Stimulated activated CD4-positive, alpha-beta T cell treated with anti-CD3 and anti-CD28 coated beads, Interleukin-4, amount 100 ng/mL, for 48 hours (primary cell): Measurements from ENCODE around the gene YAP1.
"Not testable (repeated sequence)": the region's sequence is repeated elsewhere in the genome, so short reads cannot be mapped to it uniquely, and the experiment has no call there.

Experiments used
- DNase-seq, 2 donors: peaks; one replicate each; pipeline ENCODE4 v3.0.0-alpha.2; 2020; ENCODE audit warnings: low read depth in 2 of 2

YAP1 gene

DNA sequence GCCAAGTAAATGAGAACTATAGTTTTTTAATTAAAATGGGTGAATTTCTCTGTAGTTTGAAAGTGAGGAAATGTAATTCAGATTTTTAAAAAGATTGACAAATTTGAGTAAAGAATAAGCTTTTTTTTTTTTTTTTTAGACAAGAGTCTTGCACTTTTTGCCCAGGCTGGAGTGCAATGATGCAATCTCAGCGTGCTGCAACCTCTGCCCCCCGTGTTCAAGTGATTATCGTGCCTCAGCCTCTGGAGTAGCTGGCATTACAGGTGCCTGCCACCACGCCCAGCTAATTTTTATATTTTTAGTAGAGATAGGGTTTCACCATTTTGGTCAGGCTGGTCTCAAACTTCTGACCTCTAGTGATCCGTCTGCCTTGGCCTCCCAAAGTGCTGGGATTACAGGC is 90.1 kb downstream of the YAP1 start:
- not testable (repeated sequence) for DNase-seq

DNA sequence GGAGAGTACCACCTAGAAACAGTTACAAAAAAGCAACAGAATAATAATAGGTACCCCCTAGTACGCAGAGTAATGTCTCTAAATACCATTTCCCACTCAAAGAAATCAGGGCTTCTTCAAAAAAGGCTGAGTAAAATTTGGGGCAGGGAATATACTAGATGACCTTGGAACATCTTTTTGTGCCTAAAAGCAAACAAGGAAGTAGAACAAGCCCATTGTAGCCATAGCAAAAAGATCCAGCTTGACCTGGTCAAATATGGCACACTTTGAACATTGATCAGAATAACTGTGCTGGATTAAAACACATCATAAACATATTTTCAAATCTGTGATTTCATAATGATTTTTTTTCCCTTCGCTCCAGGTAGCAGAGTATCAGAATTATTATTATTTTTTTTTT is 91.5 kb downstream of the YAP1 start:
- no peak for DNase-seq

DNA sequence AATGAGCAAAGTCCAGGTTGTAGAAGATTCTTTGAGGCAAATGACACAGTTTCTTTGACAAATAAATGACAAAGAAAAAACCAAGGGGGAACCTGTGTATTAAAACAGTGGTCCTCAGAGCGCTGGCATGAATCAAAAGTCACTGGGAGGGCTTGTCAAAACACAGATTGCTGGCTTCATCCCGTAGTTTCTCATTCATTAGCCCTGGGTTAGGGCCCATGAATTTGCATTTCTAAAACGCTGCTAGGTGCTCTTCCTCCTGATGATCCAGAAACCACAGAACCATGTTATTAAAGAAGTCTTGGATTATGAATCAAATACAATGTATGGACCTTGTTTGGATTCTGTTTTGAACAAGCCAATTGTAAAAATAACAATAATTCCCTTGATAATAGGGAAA is 92.7 kb downstream of the YAP1 start:
- no peak for DNase-seq

DNA sequence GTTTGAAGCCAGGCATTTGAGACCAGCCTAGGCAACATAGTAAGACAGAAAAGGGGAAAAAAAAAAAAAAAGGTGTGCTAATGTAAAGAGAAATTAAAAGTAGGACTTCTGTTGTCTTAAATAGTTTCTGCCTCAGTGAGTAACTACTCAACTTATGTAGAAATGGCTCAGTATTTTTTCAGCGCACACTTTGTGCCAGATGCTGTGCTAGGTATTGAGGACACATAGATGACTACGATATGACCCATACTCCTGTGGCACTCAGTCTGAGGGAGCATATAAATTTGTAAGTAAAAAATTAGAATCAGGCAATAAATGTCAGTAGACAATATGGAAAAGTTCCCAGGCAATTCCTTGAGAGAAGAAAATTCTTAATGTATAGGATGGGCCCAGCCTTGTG is 93.9 kb downstream of the YAP1 start:
- DNase-seq = no peak

DNA sequence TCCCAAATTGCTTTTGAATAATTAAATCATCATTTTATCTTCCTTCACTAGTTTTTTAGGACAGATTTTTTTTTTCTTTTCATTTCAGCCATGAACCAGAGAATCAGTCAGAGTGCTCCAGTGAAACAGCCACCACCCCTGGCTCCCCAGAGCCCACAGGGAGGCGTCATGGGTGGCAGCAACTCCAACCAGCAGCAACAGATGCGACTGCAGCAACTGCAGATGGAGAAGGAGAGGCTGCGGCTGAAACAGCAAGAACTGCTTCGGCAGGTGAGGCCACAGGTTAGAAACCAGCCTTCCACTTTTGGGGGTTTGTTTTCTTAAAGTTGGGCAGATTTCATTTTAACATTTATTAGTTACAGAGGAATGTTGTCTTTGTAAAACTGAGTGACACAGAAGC is 95.6 kb downstream of the YAP1 start:
- no peak for DNase-seq

DNA sequence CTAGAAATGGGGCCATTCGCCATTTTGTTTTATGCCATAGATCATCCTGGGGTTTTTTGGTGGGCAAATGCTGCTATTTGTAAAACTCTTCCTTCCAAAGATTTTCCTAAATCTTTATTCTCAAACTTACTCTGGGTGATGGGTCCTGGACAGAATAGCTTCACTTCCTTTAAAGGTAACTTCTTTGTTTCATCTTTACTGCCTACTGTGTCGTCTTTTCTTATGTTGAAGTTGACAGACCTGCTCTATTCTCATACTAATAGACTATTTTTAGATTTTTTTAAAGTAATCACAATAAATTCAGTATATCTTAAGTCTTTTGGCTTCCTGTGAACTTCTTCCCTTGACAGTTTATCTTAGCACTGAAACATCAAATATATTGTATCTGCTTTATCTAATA is 98.6 kb downstream of the YAP1 start:
- DNase-seq = no peak

DNA sequence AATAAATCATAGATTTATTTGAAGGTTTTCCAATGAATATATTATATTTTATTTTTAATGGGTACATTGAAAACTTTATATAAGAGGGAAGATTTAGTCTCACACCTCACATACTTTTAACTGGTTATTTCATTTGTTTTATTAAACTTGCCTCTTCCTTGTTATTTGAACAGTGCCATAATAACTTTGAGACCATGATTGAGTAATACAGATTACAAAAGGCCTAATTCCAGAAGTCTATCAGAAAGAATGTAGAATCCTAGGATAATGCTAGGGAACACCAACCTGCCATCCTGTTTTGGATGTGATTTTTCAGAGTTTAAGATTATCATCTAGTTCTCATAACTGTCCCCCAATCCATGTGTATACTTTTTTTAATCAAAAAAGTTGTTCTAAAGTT is 104.4 kb downstream of the YAP1 start:
- no peak for DNase-seq

DNA sequence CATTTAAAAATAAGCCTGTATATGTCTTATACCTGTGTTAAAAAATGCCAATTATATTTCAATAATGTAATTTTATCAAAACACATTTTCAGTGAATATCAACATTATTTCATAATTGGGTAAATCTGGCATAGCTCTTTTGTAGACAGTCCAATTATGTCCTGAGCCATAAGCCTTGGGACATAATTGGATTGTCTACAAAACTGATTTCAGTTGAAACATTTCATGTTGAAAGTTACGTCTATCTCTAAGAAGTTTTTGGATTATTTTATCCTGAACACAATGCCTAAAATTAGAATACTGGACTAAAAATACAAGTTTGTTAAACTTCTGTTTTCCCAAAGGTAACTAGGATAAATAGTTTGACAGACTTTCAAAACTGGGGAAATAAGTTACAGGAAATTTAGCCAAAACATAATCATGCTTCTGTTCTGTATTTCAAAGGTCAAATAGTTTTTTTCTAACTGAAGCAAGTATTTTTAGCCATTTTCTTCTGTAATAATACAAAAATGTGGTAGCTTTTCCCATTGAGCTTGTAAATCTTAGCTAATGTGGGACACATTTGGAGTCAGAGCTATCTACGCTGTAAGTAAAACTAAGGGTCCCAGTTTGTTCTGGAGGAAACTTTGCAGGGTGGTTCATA is 106.3 kb downstream of the YAP1 start:
- no peak for DNase-seq

DNA sequence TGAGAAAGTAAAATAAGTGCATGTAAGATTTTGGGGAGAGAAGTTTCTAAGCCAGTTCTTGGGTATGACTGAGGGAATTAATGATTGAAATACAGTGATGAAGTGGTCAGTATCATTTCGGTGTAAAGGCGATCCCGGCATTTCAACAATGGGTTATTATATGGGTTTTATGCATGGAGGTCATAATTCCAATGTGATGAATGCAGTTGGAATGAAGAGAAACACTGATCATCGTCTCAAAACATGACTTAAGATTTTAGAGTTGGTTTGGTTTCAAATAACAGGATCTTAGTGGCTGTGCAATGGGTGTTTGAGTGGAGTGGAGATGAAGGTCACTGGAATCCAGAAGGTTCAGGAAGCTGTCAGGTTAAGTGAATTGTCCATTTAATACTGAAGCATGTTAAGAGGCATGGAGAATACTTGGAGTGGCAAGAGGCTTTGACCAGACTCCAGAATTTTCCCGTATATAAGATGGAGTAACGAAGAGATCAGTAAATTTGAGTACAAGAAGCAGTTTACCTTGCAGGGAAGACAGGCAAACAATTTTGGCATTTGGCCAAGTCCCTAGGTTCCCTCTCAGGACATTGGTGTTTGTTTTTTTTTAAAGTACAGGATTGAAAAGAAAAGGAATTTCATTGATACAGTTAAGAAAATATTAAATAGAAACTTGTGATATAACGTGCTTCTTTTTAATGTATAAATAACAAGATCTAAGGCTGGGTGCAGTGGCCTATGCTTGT is 110.7 kb downstream of the YAP1 start:
- no peak for DNase-seq

DNA sequence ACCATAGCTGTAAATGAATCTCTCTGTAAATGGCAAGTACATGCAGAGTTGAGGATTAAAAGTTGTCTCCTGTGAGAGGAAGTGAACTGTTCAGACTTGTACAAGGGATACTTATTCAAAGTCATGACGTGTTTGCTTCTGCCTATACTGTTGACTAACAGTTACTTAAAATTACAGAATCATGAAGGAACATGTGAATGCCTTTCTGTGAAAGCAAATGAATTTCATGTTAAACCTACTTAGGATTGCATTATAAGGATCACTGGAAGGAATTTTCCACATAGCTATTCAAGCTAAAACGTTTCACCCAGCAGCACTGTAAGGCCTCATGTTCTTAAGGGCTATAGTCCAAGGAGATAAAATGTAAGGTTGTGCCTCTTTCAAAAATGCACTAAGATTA is 113.6 kb downstream of the YAP1 start:
- DNase-seq = no peak

DNA sequence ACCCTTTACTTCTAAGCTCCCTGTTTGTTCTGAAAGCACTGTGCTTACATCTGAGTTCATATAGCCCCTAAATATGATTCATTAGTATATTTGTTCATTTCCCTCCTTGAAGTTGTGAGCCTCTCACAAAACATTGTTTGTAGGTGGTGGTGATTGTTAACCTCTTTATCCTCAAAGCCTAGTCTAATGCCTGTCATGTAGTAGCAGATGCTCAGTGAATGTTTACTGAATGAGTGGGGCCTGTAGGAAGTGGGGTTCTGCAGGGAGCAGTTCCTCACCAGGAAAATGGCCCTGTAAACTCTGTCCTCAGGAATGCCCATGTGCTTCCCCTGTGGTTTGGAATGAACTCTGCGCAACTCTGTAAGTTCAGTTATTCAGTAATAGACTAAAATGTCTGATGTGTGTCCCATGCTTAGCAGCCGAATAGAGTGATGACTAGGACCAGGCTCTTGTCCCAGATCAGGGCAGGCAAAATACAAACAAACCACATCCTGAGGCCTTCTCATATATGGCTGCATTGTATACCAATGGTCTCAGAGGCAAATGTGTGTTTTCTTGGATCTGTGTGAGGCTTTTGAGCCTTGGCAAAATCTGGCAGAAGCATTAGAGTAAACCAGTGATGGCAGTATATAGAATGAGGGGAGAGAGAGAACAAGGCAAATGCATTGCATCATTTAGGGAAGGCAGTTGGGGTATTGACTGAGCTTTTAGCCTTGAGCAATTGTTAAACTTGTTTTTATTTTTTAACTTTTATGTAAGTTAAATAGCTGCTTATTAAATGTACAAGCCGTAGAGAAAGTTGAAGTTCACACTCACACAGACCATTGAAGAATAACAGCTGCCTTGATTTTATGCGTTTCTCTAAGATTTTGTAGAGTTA is 115.7 kb downstream of the YAP1 start:
- DNase-seq = no peak

DNA sequence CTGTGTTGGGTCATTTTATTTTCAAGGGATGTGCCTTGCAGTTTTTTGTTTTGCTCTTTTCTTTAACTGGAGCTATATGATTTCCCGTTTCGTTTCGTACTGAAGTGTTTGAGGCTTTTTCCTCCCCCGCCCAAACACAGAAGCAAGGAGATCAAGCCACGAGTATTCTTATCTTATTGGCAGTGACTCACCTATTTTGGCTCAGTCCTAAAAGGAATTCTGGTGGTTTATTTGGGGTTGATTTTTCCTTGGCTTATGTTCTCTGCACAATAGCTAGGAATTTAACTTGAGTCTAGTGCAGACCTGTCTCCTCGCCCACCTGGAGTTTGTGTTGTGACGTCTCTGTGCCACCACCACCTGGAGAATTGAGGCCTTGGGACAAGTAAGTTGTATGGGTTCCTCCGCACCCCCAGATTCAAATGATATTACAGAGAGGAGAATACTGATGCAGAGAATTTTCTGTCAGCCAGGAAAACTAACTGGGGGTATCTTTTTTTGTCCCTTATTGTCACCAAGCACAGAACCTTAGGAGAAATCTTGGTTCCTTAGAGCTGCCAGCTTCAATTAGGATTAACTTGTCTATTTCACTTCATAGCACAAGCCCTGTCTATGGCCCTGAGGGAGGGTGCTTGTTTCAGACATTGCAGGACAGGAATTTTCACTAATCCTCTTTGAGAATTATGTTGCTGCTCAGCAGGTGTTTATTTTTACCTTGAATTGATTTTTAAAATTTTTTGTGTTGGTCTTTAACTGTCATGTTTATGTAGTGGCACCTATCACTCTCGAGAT is 116.6 kb downstream of the YAP1 start:
- DNase-seq = no peak

DNA sequence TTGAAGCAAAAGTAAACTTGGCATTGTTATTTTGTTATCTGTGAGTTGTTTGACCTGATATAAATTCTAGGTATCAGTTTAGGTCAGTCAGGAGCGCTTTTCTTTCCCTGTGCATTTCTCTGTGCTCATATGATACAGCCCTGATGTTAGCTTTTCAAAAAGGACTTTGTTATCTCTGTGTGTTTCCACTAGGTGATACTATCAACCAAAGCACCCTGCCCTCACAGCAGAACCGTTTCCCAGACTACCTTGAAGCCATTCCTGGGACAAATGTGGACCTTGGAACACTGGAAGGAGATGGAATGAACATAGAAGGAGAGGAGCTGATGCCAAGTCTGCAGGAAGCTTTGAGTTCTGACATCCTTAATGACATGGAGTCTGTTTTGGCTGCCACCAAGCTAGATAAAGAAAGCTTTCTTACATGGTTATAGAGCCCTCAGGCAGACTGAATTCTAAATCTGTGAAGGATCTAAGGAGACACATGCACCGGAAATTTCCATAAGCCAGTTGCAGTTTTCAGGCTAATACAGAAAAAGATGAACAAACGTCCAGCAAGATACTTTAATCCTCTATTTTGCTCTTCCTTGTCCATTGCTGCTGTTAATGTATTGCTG is 119.4 kb downstream of the YAP1 start:
- DNase-seq = no peak

DNA sequence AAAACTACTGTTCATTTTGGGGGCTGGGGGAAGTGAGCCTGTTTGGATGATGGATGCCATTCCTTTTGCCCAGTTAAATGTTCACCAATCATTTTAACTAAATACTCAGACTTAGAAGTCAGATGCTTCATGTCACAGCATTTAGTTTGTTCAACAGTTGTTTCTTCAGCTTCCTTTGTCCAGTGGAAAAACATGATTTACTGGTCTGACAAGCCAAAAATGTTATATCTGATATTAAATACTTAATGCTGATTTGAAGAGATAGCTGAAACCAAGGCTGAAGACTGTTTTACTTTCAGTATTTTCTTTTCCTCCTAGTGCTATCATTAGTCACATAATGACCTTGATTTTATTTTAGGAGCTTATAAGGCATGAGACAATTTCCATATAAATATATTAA is 119.9 kb downstream of the YAP1 start:
- no peak for DNase-seq

DNA sequence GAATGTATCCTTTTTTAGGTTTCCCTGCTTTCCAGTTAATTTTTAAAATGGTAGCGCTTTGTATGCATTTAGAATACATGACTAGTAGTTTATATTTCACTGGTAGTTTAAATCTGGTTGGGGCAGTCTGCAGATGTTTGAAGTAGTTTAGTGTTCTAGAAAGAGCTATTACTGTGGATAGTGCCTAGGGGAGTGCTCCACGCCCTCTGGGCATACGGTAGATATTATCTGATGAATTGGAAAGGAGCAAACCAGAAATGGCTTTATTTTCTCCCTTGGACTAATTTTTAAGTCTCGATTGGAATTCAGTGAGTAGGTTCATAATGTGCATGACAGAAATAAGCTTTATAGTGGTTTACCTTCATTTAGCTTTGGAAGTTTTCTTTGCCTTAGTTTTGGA is 120.7 kb downstream of the YAP1 start:
- DNase-seq = no peak

DNA sequence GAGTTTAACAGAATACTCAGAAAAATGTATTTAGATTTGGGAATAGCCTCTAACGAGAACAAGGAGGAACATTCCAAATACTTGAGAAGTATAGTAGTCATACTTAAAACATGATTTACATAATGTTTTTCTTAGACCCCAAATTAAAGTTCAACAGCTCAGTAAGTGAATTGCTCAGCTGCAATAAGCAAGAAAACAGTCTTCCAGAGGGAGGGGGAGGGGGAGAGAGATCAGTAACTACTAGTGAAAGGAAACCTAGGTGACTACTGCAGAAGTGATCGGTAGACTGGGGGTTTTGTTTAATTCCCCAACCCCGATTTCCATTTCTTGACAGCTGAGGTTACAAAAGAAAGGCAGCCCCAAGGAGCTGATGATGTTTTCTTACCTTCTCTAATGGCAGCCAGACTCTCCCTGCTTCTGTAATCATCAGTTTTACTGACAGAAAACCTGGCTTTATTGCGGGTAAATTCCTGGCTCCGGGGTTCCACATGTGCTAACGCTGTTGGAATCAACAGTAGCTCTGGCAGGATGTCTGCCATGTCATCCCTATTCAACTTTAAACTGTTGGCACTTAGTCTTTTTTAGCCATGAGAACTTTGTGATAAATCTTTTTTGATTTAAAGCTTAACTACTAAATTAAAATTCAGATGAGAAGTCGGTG is 124.7 kb downstream of the YAP1 start:
- DNase-seq = no peak

DNA sequence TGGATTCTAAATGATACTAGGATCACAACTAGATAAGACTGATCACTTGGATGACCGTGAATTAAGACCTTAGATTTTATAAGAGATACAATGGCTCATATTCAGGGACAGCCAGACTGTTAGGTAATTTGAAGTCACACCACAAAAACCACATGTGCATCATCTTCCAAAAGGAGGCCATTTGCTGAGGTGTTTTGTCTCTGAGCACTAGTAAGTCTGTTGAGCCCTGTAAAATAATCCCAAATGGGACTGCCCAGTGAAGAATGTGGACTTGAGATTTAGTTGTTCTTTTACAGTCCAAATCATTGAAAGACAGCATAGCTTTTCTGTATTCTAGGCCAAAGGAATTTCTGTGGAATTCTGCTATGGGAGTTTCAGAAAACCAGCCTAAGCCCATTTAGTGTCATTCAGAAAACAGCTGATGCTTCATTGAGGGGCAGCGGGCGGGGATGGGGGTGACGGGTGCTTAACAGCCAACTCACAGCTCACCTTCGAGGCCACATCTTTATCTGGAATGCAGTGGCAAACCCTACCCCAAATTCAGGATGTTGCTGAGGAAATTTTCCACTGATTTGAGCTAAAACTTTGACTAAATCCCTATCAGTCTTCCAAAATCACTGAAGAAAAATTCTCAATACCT is 127.0 kb downstream of the YAP1 start:
- no peak for DNase-seq

DNA sequence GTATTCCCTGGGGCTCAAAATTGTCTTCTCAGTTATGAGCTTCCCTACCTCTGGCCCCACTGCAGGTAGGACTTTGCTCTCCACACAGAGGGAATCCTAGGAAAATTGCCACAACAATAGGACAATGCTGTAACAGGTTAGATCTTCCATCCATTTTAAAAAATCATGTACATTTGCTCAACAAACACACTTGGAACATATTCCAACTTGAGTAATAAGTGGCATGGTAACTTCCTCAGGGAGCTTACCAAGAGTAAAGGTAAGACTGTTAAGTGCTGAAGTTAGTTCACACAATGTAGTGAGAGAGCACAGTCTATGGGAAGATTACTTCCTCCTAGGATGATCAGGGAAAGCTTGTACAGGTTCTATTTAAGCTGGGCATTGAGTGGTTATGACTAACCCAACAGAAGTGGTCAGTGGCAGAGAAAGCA is 128.2 kb downstream of the YAP1 start:
- DNase-seq = no peak

DNA sequence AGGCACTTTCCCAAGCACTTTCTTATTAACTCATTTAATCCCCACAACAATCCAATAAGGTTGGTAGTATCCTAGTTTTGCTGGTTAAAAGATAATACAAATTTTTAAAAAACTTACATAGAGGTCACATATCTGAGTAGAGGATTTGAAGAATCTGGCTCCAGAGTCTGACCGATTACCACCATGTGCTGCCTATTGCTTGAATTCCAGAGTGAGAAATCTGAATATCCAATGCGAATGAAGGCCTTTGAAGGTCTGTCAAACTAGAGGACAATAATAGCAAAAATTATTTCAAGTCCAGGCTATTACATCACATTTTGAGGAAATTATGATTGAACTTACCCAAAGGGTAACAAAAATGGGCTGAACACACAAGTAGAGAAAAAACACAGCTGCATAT is 129.2 kb downstream of the YAP1 start:
- DNase-seq = no peak

DNA sequence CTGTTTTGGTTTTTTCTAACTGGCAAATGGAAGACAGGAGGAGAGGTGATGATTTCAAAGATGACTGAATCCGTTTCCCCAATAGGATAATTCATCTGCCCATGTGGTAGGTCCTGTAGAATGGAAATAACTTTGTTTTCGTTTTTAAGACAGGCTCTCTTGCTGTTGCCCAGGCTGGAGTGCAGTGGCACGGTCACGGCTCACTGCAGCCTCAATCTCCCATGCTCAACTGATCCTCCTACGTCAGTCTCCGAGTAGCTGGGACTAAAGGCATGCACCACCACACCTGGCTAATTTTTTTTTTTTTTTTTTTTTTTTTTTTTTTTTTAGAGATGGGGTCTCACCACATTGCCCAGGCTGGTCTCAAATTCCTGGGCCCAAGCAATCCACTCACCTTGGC is 129.7 kb downstream of the YAP1 start:
- no peak for DNase-seq

DNA sequence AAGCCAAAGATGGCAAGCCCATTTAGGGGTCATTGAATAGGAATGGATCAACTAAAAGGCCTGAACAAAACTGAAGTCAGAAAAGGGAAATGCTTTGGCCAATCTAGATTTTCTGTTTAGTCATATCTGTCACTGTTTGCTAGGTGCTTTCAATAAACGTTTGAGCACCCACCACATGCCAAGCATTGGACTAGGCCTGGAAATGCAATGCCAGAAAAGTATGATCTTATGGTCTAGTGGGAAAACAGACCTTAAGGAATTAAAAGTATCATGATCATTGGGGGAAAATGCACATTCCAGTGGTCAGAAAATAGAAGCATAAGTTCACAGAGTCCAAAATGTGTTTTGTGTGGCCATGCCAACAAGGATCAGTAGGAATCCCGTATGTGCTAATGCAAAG is 130.3 kb downstream of the YAP1 start:
- no peak for DNase-seq
